ENCODE measurements around the gene F2R. TPM values are rescaled to one million over a fixed set of nuclear protein-coding genes. Genes with fewer than 3 reads are reported as not detected.
A peak's percentile ranks its signal among the peaks of the same experiment; 100 is the strongest.
"Not testable (repeated sequence)": the region's sequence is repeated elsewhere in the genome, so short reads cannot be mapped to it uniquely, and the experiment has no call there.

F2R gene
- polyA plus RNA-seq, 4 donors: 0.45 to 37.1 (median 6.1) TPM

DNA sequence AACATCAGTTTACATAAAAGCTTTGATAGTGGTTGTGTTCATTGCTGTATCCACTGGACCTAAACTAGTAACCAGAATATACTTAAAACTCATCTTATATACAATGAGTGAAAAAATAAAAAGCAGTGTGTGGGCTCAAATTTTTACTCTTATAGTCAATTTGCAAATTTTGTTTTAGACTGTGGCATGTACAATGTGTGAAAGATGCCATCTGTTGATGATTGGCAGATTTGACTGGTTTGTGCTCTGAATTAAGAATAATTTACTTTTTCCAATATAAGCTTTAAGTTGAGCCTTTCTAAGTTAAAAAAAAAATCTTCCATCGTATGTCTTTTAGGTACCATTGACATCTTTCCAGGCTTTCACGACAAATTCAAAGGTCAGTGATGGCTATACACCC is 60.5 kb downstream of the F2R start:
- FAIRE-seq (no peak), DNase-seq (no peak)
- Histone ChIP-seq H3K9me3 (ENCODE audit: control insufficient read depth in 2 of 2, insufficient read depth in 1 of 2, low read depth in 1 of 2, low read length in 1 of 2) (no peaks in the 10 kb centered on the region), H3K27ac (ENCODE audit: low read depth in 1 of 3, low read length in 2 of 3) (no peak overlapping the region), H3K36me3 (ENCODE audit: control insufficient read depth in 3 of 3, insufficient read depth in 2 of 3, low read depth in 1 of 3, low read length in 3 of 3) (no peaks in the 10 kb centered on the region), H3K4me3 (ENCODE audit: low read depth in 1 of 3, low read length in 3 of 3) (no peak overlapping the region), H3K27me3 (ENCODE audit: control insufficient read depth in 3 of 3, insufficient read depth in 3 of 3, low read length in 3 of 3) (no peaks in the 10 kb centered on the region), H3K4me1 (ENCODE audit: control insufficient read depth in 3 of 3, insufficient read depth in 2 of 3, low read depth in 1 of 3, low read length in 2 of 3) (no peaks in the 10 kb centered on the region)
- WGBS, 3 donors: 83 to 91% (median 85%) methylated on average over 2 of the region's 2 CpGs

DNA sequence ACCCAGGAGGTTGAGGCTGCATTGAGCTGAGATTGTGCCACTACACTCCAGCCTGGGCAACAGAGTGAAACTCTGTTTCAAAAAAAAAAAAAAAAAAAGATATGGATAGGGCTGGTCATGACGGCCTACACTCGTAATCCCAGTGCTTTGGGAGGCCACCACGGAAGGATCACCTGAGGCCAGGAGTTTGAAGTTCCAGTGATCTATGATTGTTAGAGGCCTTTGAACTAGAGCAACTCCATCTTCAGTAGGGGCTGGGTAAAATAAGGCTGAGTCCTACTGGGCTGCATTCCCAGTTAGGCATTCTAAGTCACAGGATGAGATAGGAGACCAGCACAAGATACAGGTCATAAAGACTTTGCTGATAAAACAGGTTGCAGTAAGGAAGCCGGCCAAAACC is 64.7 kb downstream of the F2R start:
- not testable (repeated sequence) for FAIRE-seq; H3K27ac ChIP-seq (ENCODE audit: low read depth in 1 of 3, low read length in 2 of 3)
- 93 to 94% (median 94%) methylated on average over 4 of the region's 4 CpGs for WGBS, 3 donors

DNA sequence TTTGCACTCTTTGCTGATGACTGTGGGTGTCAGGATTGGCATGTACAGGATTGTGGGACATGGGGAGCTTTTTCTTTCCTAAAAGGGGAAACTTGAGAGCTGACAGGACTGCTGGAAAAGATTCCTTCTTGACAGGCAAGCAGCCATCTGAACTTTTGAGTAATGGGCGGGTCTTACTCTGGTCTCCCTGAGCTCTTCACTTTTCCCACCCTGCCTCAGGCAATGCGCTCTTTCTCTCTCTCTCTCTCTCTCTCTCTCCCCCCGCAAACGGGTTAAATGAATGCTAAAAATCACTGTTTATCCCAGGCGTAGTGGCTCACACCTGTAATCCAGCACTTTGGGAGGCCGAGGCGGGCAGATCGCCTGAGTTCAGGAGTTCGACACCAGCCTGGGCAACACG is 65.8 kb downstream of the F2R start:
- no peak overlapping the region for H3K27ac ChIP-seq (ENCODE audit: low read depth in 1 of 3, low read length in 2 of 3)
- H3K36me3 ChIP-seq (ENCODE audit: control insufficient read depth in 3 of 3, insufficient read depth in 2 of 3, low read depth in 1 of 3, low read length in 3 of 3): no peaks in the 10 kb centered on the region
- H3K4me1 ChIP-seq (ENCODE audit: control insufficient read depth in 3 of 3, insufficient read depth in 2 of 3, low read depth in 1 of 3, low read length in 2 of 3): peaks cover 0 to 6% (median 0%) of the 10 kb centered on the region in 3 donors
- no peaks in the 10 kb centered on the region for H3K27me3 ChIP-seq (ENCODE audit: control insufficient read depth in 3 of 3, insufficient read depth in 3 of 3, low read length in 3 of 3)
- WGBS, 3 donors: 93 to 96% (median 94%) methylated on average over 9 to 10 of the region's 10 CpGs
- no peak for FAIRE-seq
- no peaks in the 10 kb centered on the region for H3K9me3 ChIP-seq (ENCODE audit: control insufficient read depth in 2 of 2, insufficient read depth in 1 of 2, low read depth in 1 of 2, low read length in 1 of 2)
- DNase-seq: no peak
- H3K4me3 ChIP-seq (ENCODE audit: low read depth in 1 of 3, low read length in 3 of 3): no peak overlapping the region

More for the DNA sequence above, 64.7 kb downstream of the F2R start:
- H3K9me3 ChIP-seq (ENCODE audit: control insufficient read depth in 2 of 2, insufficient read depth in 1 of 2, low read depth in 1 of 2, low read length in 1 of 2); H3K4me3 ChIP-seq (ENCODE audit: low read depth in 1 of 3, low read length in 3 of 3); H3K36me3 ChIP-seq (ENCODE audit: control insufficient read depth in 3 of 3, insufficient read depth in 2 of 3, low read depth in 1 of 3, low read length in 3 of 3); H3K4me1 ChIP-seq (ENCODE audit: control insufficient read depth in 3 of 3, insufficient read depth in 2 of 3, low read depth in 1 of 3, low read length in 2 of 3); H3K27me3 ChIP-seq (ENCODE audit: control insufficient read depth in 3 of 3, insufficient read depth in 3 of 3, low read length in 3 of 3); DNase-seq: not testable (repeated sequence)

DNA sequence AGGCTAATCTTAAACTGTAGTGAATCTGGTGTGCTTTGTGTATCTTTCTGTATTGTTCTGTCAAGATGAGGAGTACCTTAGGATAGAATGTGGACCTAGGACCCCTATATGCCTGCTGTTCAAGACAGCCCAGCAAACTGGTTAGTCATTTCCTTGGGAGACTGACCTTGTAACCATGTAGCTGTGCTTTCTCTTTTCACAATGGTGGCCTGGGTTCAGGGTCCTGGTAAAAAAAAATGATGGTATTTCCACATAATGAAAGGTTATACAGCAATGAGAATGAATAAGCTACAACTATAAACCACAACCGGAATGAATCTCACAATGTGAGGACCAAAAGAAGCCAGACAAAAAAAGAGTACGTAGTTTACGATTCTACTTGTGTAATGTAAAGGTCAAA is 66.5 kb downstream of the F2R start:
- no peaks in the 10 kb centered on the region for H3K27me3 ChIP-seq (ENCODE audit: control insufficient read depth in 3 of 3, insufficient read depth in 3 of 3, low read length in 3 of 3)
- no peak overlapping the region for H3K27ac ChIP-seq (ENCODE audit: low read depth in 1 of 3, low read length in 2 of 3)
- no peaks in the 10 kb centered on the region for H3K9me3 ChIP-seq (ENCODE audit: control insufficient read depth in 2 of 2, insufficient read depth in 1 of 2, low read depth in 1 of 2, low read length in 1 of 2)
- H3K4me3 ChIP-seq (ENCODE audit: low read depth in 1 of 3, low read length in 3 of 3): no peak overlapping the region
- no peaks in the 10 kb centered on the region for H3K36me3 ChIP-seq (ENCODE audit: control insufficient read depth in 3 of 3, insufficient read depth in 2 of 3, low read depth in 1 of 3, low read length in 3 of 3)
- peaks cover 0 to 12% (median 0%) of the 10 kb centered on the region in 3 donors for H3K4me1 ChIP-seq (ENCODE audit: control insufficient read depth in 3 of 3, insufficient read depth in 2 of 3, low read depth in 1 of 3, low read length in 2 of 3)
- DNase-seq (peak in 1 of 2 donors; percentile 46), FAIRE-seq (no peak)
- WGBS, 3 donors: 84 to 92% (median 92%) methylated on average over 3 of the region's 3 CpGs

Other genes starting within 250 kb of the F2R start
- 1 to 10 TPM in 1 of 4 donors, under 1 TPM in 1, not detected in 2; 0.73 to 4.5 TPM for gene F2RL2, start 92.7 kb upstream of the F2R start, polyA plus RNA-seq
- 100 to 1,000 TPM in 1 of 4 donors, 10 to 100 TPM in 3; 33.0 to 135 (median 36.8) TPM for gene F2RL1, start 102.9 kb downstream of the F2R start, polyA plus RNA-seq
- gene S100Z, start 133.9 kb downstream of the F2R start, polyA plus RNA-seq: under 1 TPM in 3 of 4 donors, not detected in 1; 0.03 to 0.68 (median 0.54) TPM
- gene CRHBP, start 236.9 kb downstream of the F2R start, polyA plus RNA-seq: 1 to 10 TPM in 1 of 4 donors, under 1 TPM in 2, not detected in 1; 0.19 to 1.1 (median 0.78) TPM